Lower leg skin (tissue), 4 donors: Measurements from ENCODE around the gene SH3D19. TPM values are rescaled to one million over a fixed set of nuclear protein-coding genes. Genes with fewer than 3 reads are reported as not detected.
"Not testable (repeated sequence)": the region's sequence is repeated elsewhere in the genome, so short reads cannot be mapped to it uniquely, and the experiment has no call there.

Experiments used
- DNase-seq, 2 donors: peaks; one replicate each; pipeline ENCODE4 v3.0.0-alpha.2; 2019; ENCODE audit warnings: low spot score in 2 of 2
- H3K4me3 ChIP-seq: fragments of 200-600 bp; sonication (generic); 2 replicates; pipeline ENCODE4 v1.5.1; 2017; ENCODE audit warnings: mild to moderate bottlenecking, low read depth; ENCODE audit not compliant: poor library complexity, severe bottlenecking
- CTCF ChIP-seq, 3 donors: fragments of 450-650 bp; IDR thresholded peaks; one replicate each; pipeline ENCODE4 v1.5.1; 2016; ENCODE audit warnings: antibody characterized with exemption in 3 of 3, mild to moderate bottlenecking in 3 of 3, moderate library complexity in 2 of 3
- POLR2A ChIP-seq, 2 donors: fragments of 450-650 bp; IDR thresholded peaks; one replicate each; pipeline ENCODE4 v1.6.1; 2016 to 2017; ENCODE audit warnings: antibody characterized with exemption in 2 of 2, mild to moderate bottlenecking in 1 of 2, moderate library complexity in 1 of 2
- WGBS, 2 donors: methylation state at CpG; one replicate each; pipeline ENCODE4 v1.1.5; 2018; 5-methylcytosine and 5-hydroxymethylcytosine counted together
- intact Hi-C: fragments of 100-400 bp; cut with DNase I; formaldehyde crosslinking; loops from one replicate; pipeline ENCODE4 v1.15.0; 2023; ENCODE audit warnings: low total_unique reads
- total RNA-seq, 4 donors: library from RNA; depleted of rRNA; stranded (reverse); fragments of >200 nt; gene quantifications; one replicate each; pipeline ENCODE4 v1.1.0, GENCODE V29; 2016

Gene SH3D19
- total RNA-seq, 4 donors from 2014 or later: 70.8 to 82.5 (median 78.6) TPM

GRCh38 chr4:151324752-151325110, 674 bp downstream of the SH3D19 start:
- DNase-seq: peak in 1 of 2 donors; percentile 32
- intact Hi-C loops: no loop called here

GRCh38 chr4:151324124-151324751, 1.2 kb downstream of the SH3D19 start:
- TF ChIP-seq CTCF (IDR thresholded peaks at IDR 0.05) (no peak), POLR2A (IDR thresholded peaks at IDR 0.05) (no peak)
- intact Hi-C loops: no loop called here

More at GRCh38 chr4:151324752-151325110, 674 bp downstream of the SH3D19 start:
- H3K4me3 ChIP-seq: peak overlapping the region; percentile 58
- 3 to 5% methylated on average over 16 to 21 of the region's 21 CpGs for WGBS, 2 donors
- no peak for TF ChIP-seq POLR2A (IDR thresholded peaks at IDR 0.05)
- TF ChIP-seq CTCF (IDR thresholded peaks at IDR 0.05): no peak

GRCh38 chr4:151323667-151324066, 1.7 kb downstream of the SH3D19 start:
- no peak for TF ChIP-seq CTCF (IDR thresholded peaks at IDR 0.05)
- 71 to 73% methylated on average over 1 of the region's 1 CpG for WGBS, 2 donors
- no peak for DNase-seq
- intact Hi-C loops: no loop called here
- H3K4me3 ChIP-seq: no peak overlapping the region

More at GRCh38 chr4:151324124-151324751, 1.2 kb downstream of the SH3D19 start:
- WGBS, 2 donors: 18 to 24% methylated on average over 12 of the region's 12 CpGs
- no peak for DNase-seq
- peak overlapping the region; percentile 58 for H3K4me3 ChIP-seq

- DNase-seq: no peak
- H3K4me3 ChIP-seq: no peak overlapping the region
- TF ChIP-seq POLR2A (IDR thresholded peaks at IDR 0.05): no peak
- TF ChIP-seq CTCF (IDR thresholded peaks at IDR 0.05): no peak
- intact Hi-C loops: no loop called here
Measured at GRCh38 chr4:151322570-151322969, 2.8 kb downstream of the SH3D19 start.

GRCh38 chr4:151322161-151322560, 3.2 kb downstream of the SH3D19 start:
- DNase-seq, intact Hi-C loops, H3K4me3 ChIP-seq: not testable (repeated sequence)
- 63 to 76% methylated on average over 4 of the region's 4 CpGs for WGBS, 2 donors

GRCh38 chr4:151321586-151321985, 3.8 kb downstream of the SH3D19 start:
- intact Hi-C loops: no loop called here
- 41 to 54% methylated on average over 1 of the region's 1 CpG for WGBS, 2 donors
- TF ChIP-seq POLR2A (IDR thresholded peaks at IDR 0.05) (no peak), CTCF (IDR thresholded peaks at IDR 0.05) (no peak)
- H3K4me3 ChIP-seq: no peak overlapping the region
- no peak for DNase-seq
